Stimulated activated CD4-positive, alpha-beta T cell treated with anti-CD3 and anti-CD28 coated beads, Interleukin-4, amount 100 ng/mL, for 24 hours (primary cell): Measurements from ENCODE around the gene SLC6A2.
A peak's percentile ranks its signal among the peaks of the same experiment; 100 is the strongest.

Source experiments
- DNase-seq: peaks from one replicate; pipeline ENCODE4 v3.0.0-alpha.2; 2020

Gene SLC6A2

DNA sequence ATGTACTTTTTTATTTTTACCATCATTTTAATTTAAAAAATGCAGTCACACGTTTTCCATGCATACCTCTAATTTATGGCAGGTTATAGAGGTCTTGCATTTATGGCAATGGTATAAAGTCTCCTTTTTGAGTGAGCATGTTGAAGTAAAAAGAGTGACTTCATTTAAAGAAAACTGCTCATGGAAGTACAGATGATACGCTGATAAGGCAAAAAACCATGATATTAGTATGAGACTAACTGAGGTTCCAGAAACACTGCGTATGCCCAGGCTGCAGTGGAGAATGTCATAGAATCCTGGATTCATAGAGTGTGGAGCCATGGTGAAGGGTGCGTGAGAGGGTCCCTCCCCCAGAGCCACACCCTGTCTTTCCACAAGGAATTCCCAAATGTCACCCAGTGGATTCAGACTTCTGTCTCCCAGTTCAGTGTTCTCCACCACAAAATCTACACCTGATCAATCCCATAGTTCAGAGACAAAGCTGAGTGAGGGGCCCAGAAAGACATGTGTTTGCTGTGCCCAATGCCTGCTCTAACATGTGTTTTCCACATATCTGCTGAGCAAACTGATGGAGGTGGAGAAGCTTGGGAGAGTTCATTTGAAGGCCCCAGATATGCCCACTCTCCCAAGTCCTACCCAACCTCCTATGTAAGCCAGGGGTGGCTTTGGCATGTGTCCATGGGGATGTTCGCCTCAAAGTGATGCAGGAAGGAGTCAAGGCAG lies 69.4 kb downstream of the SLC6A2 start:
- no peak for DNase-seq

DNA sequence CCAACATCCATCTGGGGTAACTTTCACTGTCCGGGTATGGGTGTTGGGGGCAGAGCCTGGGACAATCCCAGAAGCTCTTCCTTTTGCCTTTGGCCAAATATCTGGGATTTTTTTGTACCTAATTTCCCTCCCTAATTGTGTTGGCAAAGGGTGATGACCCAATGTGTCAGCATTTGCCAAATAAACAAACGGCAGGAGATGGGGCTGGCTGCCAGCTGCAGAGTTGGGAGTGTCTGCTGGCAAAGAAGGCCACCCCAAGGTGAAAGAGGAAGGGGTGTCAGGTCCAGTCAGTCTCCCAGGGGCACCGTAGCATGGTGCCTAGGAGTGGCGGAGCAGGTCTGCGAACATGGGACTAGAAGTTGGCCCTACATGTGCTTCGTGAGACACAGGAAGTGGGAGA lies 73.0 kb downstream of the SLC6A2 start:
- no peak for DNase-seq

DNA sequence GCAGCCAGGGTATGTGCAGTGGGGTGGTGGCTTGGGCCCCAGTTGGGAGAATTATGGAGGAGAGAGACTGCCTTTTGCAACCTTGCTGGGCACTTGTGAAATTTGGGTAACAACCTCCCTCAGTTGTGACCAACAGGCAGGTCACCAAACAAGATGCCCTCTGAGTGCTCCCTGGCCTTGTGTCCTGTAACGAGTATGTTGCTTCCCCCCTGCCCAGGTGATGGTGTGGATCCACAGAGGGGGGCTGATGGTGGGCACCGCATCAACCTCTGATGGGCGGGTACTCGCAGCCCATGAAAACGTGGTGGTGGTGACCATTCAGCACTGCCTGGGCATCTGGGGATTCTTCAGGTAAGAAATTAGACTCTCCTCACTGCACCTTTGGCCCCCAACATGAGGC lies 74.3 kb downstream of the SLC6A2 start:
- DNase-seq = no peak

DNA sequence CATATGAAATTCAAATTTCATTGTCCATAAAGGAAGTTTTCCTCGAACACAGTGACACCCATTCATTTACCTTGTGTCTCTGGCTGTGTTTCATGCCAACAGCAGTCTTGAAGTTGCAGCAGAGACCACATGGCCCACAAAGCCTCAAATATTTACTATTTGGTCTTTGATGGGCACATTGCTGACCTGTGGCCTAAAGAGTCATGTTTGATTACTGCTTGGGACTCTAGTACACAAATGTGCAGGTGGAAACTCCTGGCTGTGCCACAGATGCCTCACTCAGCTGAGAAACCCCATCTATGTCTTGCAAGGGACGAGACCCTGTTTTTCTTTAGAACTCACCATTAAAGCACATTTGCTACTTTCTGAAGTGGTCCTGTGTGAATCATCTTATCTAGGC lies 76.7 kb downstream of the SLC6A2 start:
- DNase-seq = no peak

DNA sequence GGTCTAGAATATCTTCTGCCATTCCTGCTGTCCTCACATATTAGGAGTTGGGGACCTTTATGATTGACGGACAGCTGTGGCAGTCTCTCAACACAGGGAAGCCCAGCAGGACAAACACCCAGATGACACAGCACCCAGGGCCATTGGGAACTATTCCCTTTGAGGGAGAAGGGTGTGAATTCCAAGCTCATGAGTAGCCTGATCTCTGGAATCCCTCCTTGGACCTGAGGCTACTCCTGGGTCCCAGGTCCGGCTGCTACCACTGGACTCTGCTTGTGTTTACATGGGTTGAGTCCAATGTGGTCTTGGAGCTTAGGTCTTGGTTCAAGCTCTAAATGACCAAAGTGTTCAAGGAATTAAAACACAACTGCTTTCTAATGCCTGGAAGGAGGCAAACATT lies 78.9 kb downstream of the SLC6A2 start:
- DNase-seq = no peak

DNA sequence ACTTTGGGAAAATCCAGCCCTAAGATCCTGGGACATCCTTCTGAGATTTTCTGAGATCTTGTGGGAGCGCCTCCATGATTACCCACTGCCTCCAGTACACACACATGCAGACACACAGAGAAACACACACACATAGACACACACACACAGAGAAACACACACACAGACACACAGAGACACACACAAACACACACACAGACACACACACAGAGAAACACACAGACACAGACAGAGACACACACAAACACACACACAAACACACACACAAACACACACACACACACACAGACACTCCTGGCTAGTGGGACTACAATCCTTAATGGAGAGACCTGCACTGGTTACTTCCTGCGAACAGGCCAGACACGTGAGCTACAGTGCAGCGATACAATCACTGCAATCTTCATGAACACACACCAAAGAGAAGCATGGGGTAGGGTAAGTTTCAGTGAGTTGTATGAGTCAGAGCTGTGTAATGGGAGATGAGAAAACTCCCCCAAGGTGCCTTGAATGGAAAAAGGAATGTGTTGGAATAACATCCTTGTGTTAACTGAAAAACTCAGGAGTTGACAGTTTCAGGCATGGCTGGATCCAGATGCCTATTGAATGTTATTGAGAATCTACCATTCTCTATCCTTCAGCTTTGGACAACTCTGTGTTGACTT lies 79.5 kb downstream of the SLC6A2 start:
- no peak for DNase-seq

DNA sequence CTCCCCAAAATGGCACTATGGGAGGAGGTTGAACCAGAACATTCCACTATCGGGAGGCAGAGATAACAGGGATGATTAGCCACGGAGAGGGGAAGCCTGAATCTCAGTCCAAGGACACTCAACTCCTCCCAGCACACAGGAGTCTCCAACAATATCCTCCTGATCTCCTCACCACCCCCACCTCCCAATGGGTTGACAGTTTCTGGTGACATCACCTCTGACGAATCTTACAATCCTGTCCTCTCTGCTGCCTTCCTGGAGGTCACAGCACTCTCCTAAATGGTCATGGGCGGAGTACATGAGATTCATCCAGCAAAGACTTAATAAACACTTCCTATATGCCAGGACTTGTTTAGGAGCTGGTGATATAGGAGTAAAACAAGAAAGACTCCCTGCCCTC lies 80.9 kb downstream of the SLC6A2 start:
- no peak for DNase-seq

DNA sequence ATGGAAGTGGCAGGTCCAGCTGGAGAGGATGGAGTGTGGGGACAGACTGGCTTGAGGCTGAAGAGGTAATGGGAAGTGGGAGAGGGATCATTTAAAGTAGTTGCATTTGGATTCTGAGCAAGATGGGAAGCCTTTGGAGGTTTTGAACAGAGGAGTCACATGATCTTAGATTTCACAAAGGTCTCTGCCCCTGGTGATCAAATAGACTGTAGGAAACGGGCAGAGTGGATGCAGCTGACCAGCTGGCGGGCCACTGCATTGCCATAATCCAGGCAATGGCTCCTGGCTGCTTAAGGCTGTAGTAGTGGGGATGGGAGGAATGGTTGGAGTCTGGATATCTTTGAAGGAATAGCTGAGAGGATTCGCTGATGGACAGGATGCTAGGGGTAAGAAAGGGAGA lies 81.5 kb downstream of the SLC6A2 start:
- DNase-seq = no peak

DNA sequence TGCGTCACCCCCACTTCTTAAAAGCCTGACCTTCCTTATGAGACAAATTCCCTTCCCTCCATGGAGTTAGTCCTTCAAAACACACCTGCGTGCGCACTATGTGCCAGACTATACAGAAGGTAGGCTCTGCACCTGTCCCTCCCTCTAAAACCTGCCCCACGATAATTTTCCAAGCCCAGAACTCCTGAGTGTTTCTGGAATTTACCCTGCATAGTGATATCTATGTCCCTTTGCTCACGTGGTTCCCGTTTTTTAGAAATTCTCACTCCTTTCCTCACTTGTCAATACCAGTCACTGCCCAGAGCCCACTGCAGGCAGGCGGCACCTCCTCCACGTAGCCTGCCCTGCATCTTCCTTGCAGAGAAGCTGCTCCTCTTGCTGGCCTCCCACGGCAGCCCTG lies 82.2 kb downstream of the SLC6A2 start:
- DNase-seq = no peak

DNA sequence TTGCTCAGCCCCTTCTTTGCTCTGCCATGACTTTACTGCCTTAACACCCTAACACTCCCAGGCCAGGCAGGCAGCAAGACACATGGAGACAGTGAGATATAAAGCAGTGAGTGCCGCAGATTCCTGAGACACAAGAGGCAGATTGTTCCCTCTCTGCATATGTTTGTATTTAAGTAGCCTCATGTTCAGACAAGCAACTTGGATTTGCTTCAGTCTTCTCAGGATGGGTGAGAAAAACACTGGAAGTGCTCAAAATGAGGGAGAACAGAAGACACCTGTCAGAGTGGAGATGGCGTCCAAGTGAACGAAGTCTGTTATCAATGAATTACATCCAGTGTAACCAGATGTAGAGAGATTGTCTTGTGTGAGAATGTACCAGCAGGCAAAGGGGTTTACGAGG lies 90.3 kb downstream of the SLC6A2 start:
- no peak for DNase-seq

DNA sequence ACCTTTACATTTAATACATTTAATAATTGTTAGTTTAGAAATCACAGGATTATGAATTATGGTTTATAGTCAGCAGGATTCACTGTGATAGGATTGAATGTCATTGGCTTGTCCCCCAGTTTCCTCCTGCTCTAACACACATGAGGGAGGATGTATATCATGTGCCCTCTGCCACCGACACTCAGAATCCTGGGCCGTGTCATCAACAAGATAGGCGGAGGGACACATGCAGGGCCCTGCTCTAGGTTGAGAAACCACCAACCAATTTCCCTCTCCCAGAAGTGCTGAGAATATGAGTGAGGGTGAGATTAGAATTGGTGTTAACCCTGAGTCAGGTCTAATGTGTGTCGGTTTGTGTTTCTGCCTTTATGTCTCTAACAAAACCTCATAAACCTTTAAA lies 92.0 kb downstream of the SLC6A2 start:
- DNase-seq = no peak

DNA sequence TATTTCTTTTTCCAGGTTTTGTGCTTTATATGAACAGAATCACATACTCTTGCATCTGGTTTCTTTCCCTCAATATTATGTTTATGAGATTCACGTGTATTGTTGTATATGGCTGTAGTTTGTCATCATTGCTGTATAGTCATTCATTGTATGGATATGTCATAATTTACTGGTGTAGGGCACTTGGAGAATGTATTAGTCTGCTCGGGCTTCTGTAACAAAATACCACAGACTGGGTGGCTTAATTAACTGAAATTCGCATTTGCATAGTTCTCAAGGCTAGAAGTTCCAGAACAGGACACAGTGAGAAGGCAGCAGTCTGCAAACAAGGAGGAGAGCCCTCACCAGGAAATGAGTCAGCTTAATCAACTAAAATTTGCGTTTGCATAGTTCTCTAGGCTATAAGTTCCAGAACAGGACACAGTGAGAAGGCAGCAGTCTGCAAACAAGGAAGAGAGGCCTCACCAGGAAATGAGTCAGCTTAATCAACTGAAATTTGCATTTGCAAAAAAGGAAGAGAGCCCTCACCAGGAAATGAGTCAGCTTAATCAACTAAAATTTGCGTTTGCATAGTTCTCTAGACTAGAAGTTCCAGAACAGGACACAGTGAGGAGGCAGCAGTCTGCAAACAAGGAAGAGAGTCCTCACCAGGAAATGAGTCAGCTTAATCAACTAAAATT lies 96.8 kb downstream of the SLC6A2 start:
- peak; percentile 4 for DNase-seq

DNA sequence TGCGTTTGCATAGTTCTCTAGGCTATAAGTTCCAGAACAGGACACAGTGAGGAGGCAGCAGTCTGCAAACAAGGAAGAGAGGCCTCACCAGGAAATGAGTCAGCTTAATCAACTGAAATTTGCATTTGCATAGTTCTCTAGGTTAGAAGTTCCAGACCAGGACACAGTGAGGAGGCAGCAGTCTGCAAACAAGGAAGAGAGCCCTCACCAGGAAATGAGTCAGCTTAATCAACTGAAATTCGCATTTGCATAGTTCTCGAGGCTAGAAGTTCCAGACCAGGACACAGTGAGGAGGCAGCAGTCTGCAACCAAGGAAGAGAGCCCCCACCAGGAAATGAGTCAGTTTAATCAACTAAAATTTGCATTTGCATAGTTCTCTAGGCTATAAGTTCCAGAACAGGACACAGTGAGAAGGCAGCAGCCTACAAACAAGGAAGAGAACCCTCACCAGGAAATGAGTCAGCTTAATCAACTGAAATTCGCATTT lies 97.4 kb downstream of the SLC6A2 start:
- DNase-seq = peak; percentile 21
